Panc1 (cell line): ENCODE results near the gene ASTN2. TPM values are rescaled to one million over a fixed set of nuclear protein-coding genes. Genes with fewer than 3 reads are reported as not detected.

Experiments
- ATAC-seq: fragments of 200-7000 bp; cut with Tn5 transposase; 2 replicates; pipeline ENCODE4 v1.9.1; 2020; ENCODE audit warnings: mild to moderate bottlenecking, moderate library complexity
- BruUV-seq: library from RNA; stranded (reverse); fragments of 400-500 nt; replicated peaks from 2 replicates; lab custom pipeline; 2021; lab: Mats Ljungman, UMichigan
- CTCF ChIA-PET: fragments of 300-600 bp; sonication (Branson Sonifier 250); formaldehyde crosslinking; loops from one replicate; lab custom pipeline; 2022; ENCODE audit warnings: antibody characterized with exemption; lab: Charles Lee
- POLR2A ChIA-PET: fragments of 300-600 bp; sonication (Branson Sonifier 250); formaldehyde crosslinking; loops from one replicate; lab custom pipeline; 2022; ENCODE audit warnings: antibody characterized with exemption; lab: Charles Lee
- DNase-seq: peaks from one replicate; pipeline ENCODE4 v3.0.0-alpha.2; 2010; ENCODE audit warnings: low read depth, low spot score
- H3K27ac ChIP-seq: 2 replicates; pipeline ENCODE4 v1.5.1; 2011; ENCODE audit warnings: mild to moderate bottlenecking, low read length, inconsistent platforms
- H3K27me3 ChIP-seq: fragments of 200-500 bp; sonication (Bioruptor generic); 2 replicates; pipeline ENCODE4 v1.6.0; 2014; ENCODE audit warnings: low read length, inconsistent platforms; ENCODE audit not compliant: control insufficient read depth, insufficient read depth
- H3K36me3 ChIP-seq: fragments of 200-500 bp; sonication (Bioruptor generic); 2 replicates; pipeline ENCODE4 v1.5.1; 2014; ENCODE audit warnings: inconsistent platforms, mild to moderate bottlenecking, low read length, moderate library complexity; ENCODE audit not compliant: control insufficient read depth, insufficient read depth
- H3K4me1 ChIP-seq: 2 replicates; pipeline ENCODE4 v1.5.1; 2011; ENCODE audit warnings: inconsistent platforms, mild to moderate bottlenecking, low read length, moderate library complexity; ENCODE audit not compliant: control insufficient read depth, insufficient read depth
- H3K4me3 ChIP-seq, 2 experiments: 2 replicates each; pipeline ENCODE4 v1.5.1; 2011 to 2012; ENCODE audit warnings: low read depth in 2 of 2, low read length in 2 of 2, mild to moderate bottlenecking in 2 of 2, inconsistent platforms in 1 of 2, moderate library complexity in 1 of 2
- H3K9me3 ChIP-seq: fragments of 200-500 bp; sonication (Bioruptor generic); 2 replicates; pipeline ENCODE4 v1.5.1; 2014; ENCODE audit warnings: low read depth, mild to moderate bottlenecking, inconsistent platforms, low read length, moderate library complexity; ENCODE audit not compliant: control insufficient read depth, insufficient read depth
- POLR2AphosphoS5 ChIP-seq: IDR thresholded peaks from 2 replicates; pipeline ENCODE4 v1.6.1; 2012; ENCODE audit warnings: mild to moderate bottlenecking, low read depth, low read length, moderate library complexity
- REST ChIP-seq, 2 experiments: IDR thresholded peaks; 2 replicates each; pipeline ENCODE4 v1.6.1; 2011 to 2012; ENCODE audit warnings: low read depth in 2 of 2, control low read depth in 1 of 2, low read length in 1 of 2, mild to moderate bottlenecking in 1 of 2, moderate library complexity in 1 of 2; ENCODE audit not compliant: insufficient read depth in 1 of 2
- SIN3A ChIP-seq: IDR thresholded peaks from 2 replicates; pipeline ENCODE4 v1.6.1; 2012; ENCODE audit warnings: low read depth, mild to moderate bottlenecking, low read length, moderate library complexity, borderline replicate concordance; ENCODE audit not compliant: insufficient read depth
- TCF7L2 ChIP-seq: IDR thresholded peaks from 2 replicates; pipeline ENCODE4 v1.6.1; 2011; ENCODE audit warnings: mild to moderate bottlenecking, low read depth, low read length, inconsistent platforms
- in situ Hi-C: cut with HindIII; loops from 2 replicates; pipeline ENCODE4 v1.10.0; 2016; ENCODE audit warnings: low sequenced_read_pairs, low pct_unique_long_range_greater_than_20kb
- intact Hi-C: fragments of 100-400 bp; cut with micrococcal nuclease; formaldehyde crosslinking; loops from one replicate; pipeline ENCODE4 v1.10.0; 2022; ENCODE audit not compliant: unreplicated experiment
- total RNA-seq: library from RNA; stranded (reverse); gene quantifications from one replicate; pipeline ENCODE4 v1.2.1, GENCODE V29; 2021; ENCODE audit not compliant: unreplicated experiment
- TF ChIP-seq, protein P1 (sequence below): fragments of 450-650 bp; IDR thresholded peaks from 2 replicates; pipeline ENCODE4 v1.5.1; 2017; ENCODE audit warnings: mild to moderate bottlenecking

Gene ASTN2
- total RNA-seq, 1 experiment from 2014 or later, result 3.9 TPM

DNA sequence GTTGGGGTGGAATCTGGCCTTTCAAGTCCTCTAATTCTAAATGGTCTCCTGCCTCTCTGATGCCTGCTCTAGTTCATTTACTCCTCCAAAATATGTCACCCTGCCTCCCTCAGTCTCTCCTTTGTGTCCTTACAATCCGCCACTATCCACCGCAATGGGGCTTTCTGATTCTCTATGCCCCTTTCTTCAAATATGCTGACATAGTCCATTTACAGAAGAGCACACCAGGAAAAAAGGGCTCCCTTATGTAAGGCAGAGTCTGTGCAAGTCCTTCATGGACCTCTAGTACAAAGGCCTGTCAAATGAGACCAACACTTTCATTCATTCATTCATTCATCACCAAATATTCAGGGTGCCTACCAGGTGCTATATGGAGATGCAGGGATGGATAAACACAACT lies 2.0 kb upstream of the ASTN2 start:
- Histone ChIP-seq H3K27me3 (peaks cover 2% of the 10 kb centered on the region), H3K27ac (no peak overlapping the region), H3K36me3 (no peaks in the 10 kb centered on the region), H3K4me3 (no peak overlapping the region), H3K4me1 (no peaks in the 10 kb centered on the region), H3K9me3 (no peaks in the 10 kb centered on the region)
- in situ Hi-C loops (no loop called here), intact Hi-C loops (no loop called here)
- CTCF ChIA-PET, result no interaction called here
- POLR2A ChIA-PET, result no interaction called here
- no peak for DNase-seq
- no TSS peak for BruUV-seq
- no peak for TF ChIP-seq POLR2AphosphoS5
- ATAC-seq, result no peak

- TF ChIP-seq SIN3A, result no peak
- no peak for TF ChIP-seq TCF7L2
- TF ChIP-seq POLR2AphosphoS5, result no peak
- no peak for TF ChIP-seq REST (IDR thresholded peaks at IDR 0.05; ENCODE audit: insufficient read depth in 1 of 2, low read depth in 2 of 2, low read length in 1 of 2)
- TF ChIP-seq, protein P1, sequence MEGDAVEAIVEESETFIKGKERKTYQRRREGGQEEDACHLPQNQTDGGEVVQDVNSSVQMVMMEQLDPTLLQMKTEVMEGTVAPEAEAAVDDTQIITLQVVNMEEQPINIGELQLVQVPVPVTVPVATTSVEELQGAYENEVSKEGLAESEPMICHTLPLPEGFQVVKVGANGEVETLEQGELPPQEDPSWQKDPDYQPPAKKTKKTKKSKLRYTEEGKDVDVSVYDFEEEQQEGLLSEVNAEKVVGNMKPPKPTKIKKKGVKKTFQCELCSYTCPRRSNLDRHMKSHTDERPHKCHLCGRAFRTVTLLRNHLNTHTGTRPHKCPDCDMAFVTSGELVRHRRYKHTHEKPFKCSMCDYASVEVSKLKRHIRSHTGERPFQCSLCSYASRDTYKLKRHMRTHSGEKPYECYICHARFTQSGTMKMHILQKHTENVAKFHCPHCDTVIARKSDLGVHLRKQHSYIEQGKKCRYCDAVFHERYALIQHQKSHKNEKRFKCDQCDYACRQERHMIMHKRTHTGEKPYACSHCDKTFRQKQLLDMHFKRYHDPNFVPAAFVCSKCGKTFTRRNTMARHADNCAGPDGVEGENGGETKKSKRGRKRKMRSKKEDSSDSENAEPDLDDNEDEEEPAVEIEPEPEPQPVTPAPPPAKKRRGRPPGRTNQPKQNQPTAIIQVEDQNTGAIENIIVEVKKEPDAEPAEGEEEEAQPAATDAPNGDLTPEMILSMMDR, result no peak
- Histone ChIP-seq H3K4me3 (peak overlapping the region; percentile 23 to 25; a peak in 3 of 4 replicates), H3K36me3 (no peaks in the 10 kb centered on the region), H3K9me3 (no peaks in the 10 kb centered on the region), H3K4me1 (no peaks in the 10 kb centered on the region), H3K27ac (no peak overlapping the region), H3K27me3 (peaks cover 2% of the 10 kb centered on the region)
- ATAC-seq, result no peak
- BruUV-seq, result no TSS peak
- in situ Hi-C loops (no loop called here), intact Hi-C loops (no loop called here)
- DNase-seq, result no peak
- ChIA-PET POLR2A (no interaction called here), CTCF (no interaction called here)
Observed at GRCh38 chr9:117415358-117415914, 579 bp upstream of the ASTN2 start.

DNA sequence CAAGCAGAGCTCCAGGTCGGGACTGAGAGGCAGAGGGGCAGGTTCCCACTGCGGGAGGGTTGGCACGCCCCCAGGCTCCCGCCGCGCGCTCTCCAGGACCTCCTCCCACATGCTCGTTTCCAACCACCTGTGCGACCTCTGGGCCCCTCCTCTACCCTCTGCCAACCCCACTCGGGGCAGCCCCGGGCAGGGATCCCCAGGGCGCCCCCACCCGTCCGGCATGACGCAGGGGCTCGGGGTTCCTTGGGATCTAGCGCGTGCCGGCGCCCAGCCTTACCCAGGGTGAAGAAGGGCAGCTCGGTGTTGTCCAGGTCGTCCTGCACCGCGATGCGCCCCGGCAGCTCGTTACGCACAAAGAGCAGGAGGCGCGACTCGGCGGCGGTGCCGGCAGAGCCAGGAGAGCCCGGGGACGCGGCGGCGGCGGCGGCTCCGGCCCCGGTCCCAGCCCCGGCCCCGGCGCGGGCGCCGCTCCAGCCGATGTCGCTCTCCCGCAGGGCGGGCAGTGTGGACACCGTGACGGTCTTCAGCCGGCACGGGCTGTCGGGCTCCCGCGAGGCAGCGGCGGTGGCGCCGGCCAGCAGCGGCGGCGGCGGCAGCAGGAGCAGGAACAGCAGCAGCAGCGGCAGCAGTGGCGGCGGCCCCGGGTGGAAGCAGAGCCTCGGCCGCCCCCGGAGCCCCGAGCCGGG lies 494 bp downstream of the ASTN2 start:
- ATAC-seq (peak; percentile 77), DNase-seq (no peak)
- Histone ChIP-seq H3K36me3 (no peaks in the 10 kb centered on the region), H3K27me3 (peaks cover 2% of the 10 kb centered on the region), H3K27ac (no peak overlapping the region), H3K4me1 (no peaks in the 10 kb centered on the region), H3K4me3 (peak overlapping the region; percentile 25 to 31), H3K9me3 (no peaks in the 10 kb centered on the region)
- intact Hi-C loops (no loop called here), in situ Hi-C loops (no loop called here)
- no TSS peak for BruUV-seq
- TF ChIP-seq REST (IDR thresholded peaks at IDR 0.05; ENCODE audit: insufficient read depth in 1 of 2, low read depth in 2 of 2, low read length in 1 of 2), result no peak
- TF ChIP-seq TCF7L2, result no peak
- no peak for TF ChIP-seq SIN3A
- TF ChIP-seq POLR2AphosphoS5, result no peak
- TF ChIP-seq, protein P1, result peak; percentile 20; the same call in 1 of the 2 replicates
- ChIA-PET CTCF (no interaction called here), POLR2A (no interaction called here)
